SU-DHL-6 (cell line): ENCODE data around the gene BAD.
A peak's percentile ranks its signal among the peaks of the same experiment; 100 is the strongest.
"Not testable (repeated sequence)": the region's sequence is repeated elsewhere in the genome, so short reads cannot be mapped to it uniquely, and the experiment has no call there.

ENCODE experiments used
- H2AFZ ChIP-seq: fragments of 200-600 bp; sonication (generic); 2 replicates; pipeline ENCODE4 v1.6.1; 2014; ENCODE audit warnings: low read depth, mild to moderate bottlenecking, moderate library complexity, mixed read lengths, antibody characterized with exemption, low read length; ENCODE audit not compliant: severe bottlenecking
- H3F3A ChIP-seq: fragments of 200-600 bp; shearing (Covaris generic); 2 replicates; pipeline ENCODE4 v1.6.0; 2016; ENCODE audit warnings: antibody characterized with exemption, mild to moderate bottlenecking; ENCODE audit not compliant: insufficient read depth
- H3K27ac ChIP-seq: fragments of 200-600 bp; sonication (generic); 2 replicates; pipeline ENCODE4 v1.5.1; 2016; ENCODE audit warnings: low read depth, mild to moderate bottlenecking, low read length, moderate library complexity, mixed read lengths
- H3K27me3 ChIP-seq: fragments of 200-600 bp; sonication (generic), shearing (Covaris generic); 2 replicates; pipeline ENCODE4 v1.6.0; 2014; ENCODE audit warnings: mild to moderate bottlenecking, low read length
- H3K36me3 ChIP-seq: fragments of 200-600 bp; sonication (generic); 2 replicates; pipeline ENCODE4 v1.6.1; 2014; ENCODE audit warnings: mild to moderate bottlenecking, low read length, mixed read lengths
- H3K4me2 ChIP-seq: fragments of 300-600, 200-600 bp; shearing (Covaris generic), sonication (generic); 2 replicates; pipeline ENCODE4 v1.6.0; 2014; ENCODE audit warnings: low read length, low read depth, mild to moderate bottlenecking; ENCODE audit not compliant: poor library complexity, severe bottlenecking
- H3K4me3 ChIP-seq: fragments of 200-600 bp; sonication (generic); 2 replicates; pipeline ENCODE4 v1.5.1; 2014; ENCODE audit warnings: antibody characterized with exemption, low read length, mild to moderate bottlenecking, mixed read lengths; ENCODE audit not compliant: insufficient read depth, poor library complexity, severe bottlenecking
- H3K79me2 ChIP-seq: fragments of 200-600 bp; sonication (generic); 2 replicates; pipeline ENCODE4 v1.6.1; 2014; ENCODE audit warnings: mild to moderate bottlenecking, low read length, moderate library complexity; ENCODE audit not compliant: insufficient read depth
- H3K9ac ChIP-seq: fragments of 200-600 bp; sonication (generic); 2 replicates; pipeline ENCODE4 v1.7.0; 2014; ENCODE audit warnings: mild to moderate bottlenecking, low read length
- H3K9me2 ChIP-seq: fragments of 200-600 bp; sonication (generic); replicated peaks from 2 replicates; pipeline ENCODE4 v1.6.1; 2014; ENCODE audit warnings: low read length; ENCODE audit not compliant: insufficient read depth
- H3K9me3 ChIP-seq: fragments of 200-600 bp; sonication (generic); 2 replicates; pipeline ENCODE4 v1.6.1; 2014; ENCODE audit warnings: low read length, mixed read lengths; ENCODE audit not compliant: insufficient read depth
- H4K20me1 ChIP-seq: fragments of 200-600 bp; sonication (generic); 2 replicates; pipeline ENCODE4 v1.6.1; 2014; ENCODE audit warnings: low read depth, mild to moderate bottlenecking, antibody characterized with exemption, low read length, moderate library complexity, mixed read lengths
- CTCF ChIP-seq: fragments of 200-600 bp; sonication (generic); IDR thresholded peaks from one replicate; pipeline ENCODE4 v1.5.1; 2017; ENCODE audit warnings: antibody characterized with exemption, mild to moderate bottlenecking, low read length, moderate library complexity; ENCODE audit not compliant: insufficient read depth, poor library complexity, severe bottlenecking
- EZH2phosphoT487 ChIP-seq: fragments of 200-600 bp; sonication (generic), shearing (Covaris generic); conservative IDR thresholded peaks from 2 replicates; pipeline ENCODE4 v1.6.1; 2018; ENCODE audit warnings: mild to moderate bottlenecking, antibody characterized with exemption, low read length, moderate library complexity, mixed read lengths

BAD gene

GRCh38 chr11:64248578-64248977 is 35.9 kb downstream of the BAD start:
- Histone ChIP-seq H2AFZ (no peak overlapping the region), H3F3A (peaks cover 36% of the 10 kb centered on the region), H3K27me3 (no peaks in the 10 kb centered on the region), H3K9me2 (no peaks in the 10 kb centered on the region), H3K4me3 (no peak overlapping the region), H3K79me2 (peaks cover 24% of the 10 kb centered on the region), H3K27ac (no peak overlapping the region), H3K9me3 (no peaks in the 10 kb centered on the region), H3K9ac (no peak overlapping the region), H4K20me1 (no peaks in the 10 kb centered on the region), H3K4me2 (no peak overlapping the region), H3K36me3 (no peaks in the 10 kb centered on the region)
- TF ChIP-seq CTCF (no peak), EZH2phosphoT487 (no peak)

GRCh38 chr11:64247729-64248531 is 36.5 kb downstream of the BAD start:
- no peak overlapping the region for H3K27ac ChIP-seq
- H3K27me3 ChIP-seq: no peaks in the 10 kb centered on the region
- TF ChIP-seq EZH2phosphoT487 (no peak), CTCF (no peak)
- no peaks in the 10 kb centered on the region for H3K36me3 ChIP-seq
- peak overlapping the region; percentile 71 for H3K4me2 ChIP-seq
- no peaks in the 10 kb centered on the region for H3K9me2 ChIP-seq
- peak overlapping the region; percentile 59; the same call in 1 of the 2 replicates for H3K9ac ChIP-seq
- H4K20me1 ChIP-seq: no peaks in the 10 kb centered on the region
- no peaks in the 10 kb centered on the region for H3K9me3 ChIP-seq
- peaks cover 40% of the 10 kb centered on the region for H3F3A ChIP-seq
- H2AFZ ChIP-seq: peak overlapping the region; percentile 88
- peaks cover 24% of the 10 kb centered on the region for H3K79me2 ChIP-seq
- H3K4me3 ChIP-seq: peak overlapping the region; percentile 51

- TF ChIP-seq CTCF (no peak), EZH2phosphoT487 (no peak)
- Histone ChIP-seq H3K79me2 (peaks cover 22% of the 10 kb centered on the region), H3K36me3 (no peaks in the 10 kb centered on the region), H3K27me3 (no peaks in the 10 kb centered on the region), H3K9me3 (no peaks in the 10 kb centered on the region), H4K20me1 (no peaks in the 10 kb centered on the region), H2AFZ (peak within 1 kb of the TSS; percentile 88), H3K4me3 (peak within 1 kb of the TSS; percentile 97), H3K9me2 (no peaks in the 10 kb centered on the region), H3F3A (peaks cover 41% of the 10 kb centered on the region), H3K4me2 (peak within 1 kb of the TSS; percentile 82), H3K27ac (peak within 1 kb of the TSS; percentile 90), H3K9ac (peak within 1 kb of the TSS; percentile 89)
Observed at GRCh38 chr11:64246871-64247728, 37.4 kb downstream of the BAD start, which contains the start of gene PPP1R14B. Gene PPP1R14B, minus strand, starts transcription at chr11:64246943. Its CDS starts 270 bp downstream, at chr11:64246673.

- H3K36me3 ChIP-seq, H3K4me2 ChIP-seq, H3K9me3 ChIP-seq, H4K20me1 ChIP-seq, H3K9me2 ChIP-seq, H3K27me3 ChIP-seq, H2AFZ ChIP-seq: not testable (repeated sequence)
- Histone ChIP-seq H3F3A (peaks cover 41% of the 10 kb centered on the region), H3K27ac (peak overlapping the region; percentile 90; the same call in 1 of the 2 replicates), H3K4me3 (peak overlapping the region; percentile 97), H3K9ac (peak overlapping the region; percentile 89), H3K79me2 (peaks cover 22% of the 10 kb centered on the region)
Observed at GRCh38 chr11:64246621-64246870, 37.9 kb downstream of the BAD start.
